ENCODE measurements around the gene KLK6. TPM values are rescaled to one million over a fixed set of nuclear protein-coding genes. Genes with fewer than 3 reads are reported as not detected.
"Not testable (repeated sequence)": the region's sequence is repeated elsewhere in the genome, so short reads cannot be mapped to it uniquely, and the experiment has no call there.

KLK6 gene
- total and polyA plus RNA-seq, 8 donors: not detected

- DNase-seq (no peak), FAIRE-seq (no peak), ATAC-seq (no peak)
- intact Hi-C loops (cut with DNase I): no loop called here
- no peak for TF ChIP-seq CTCF (IDR thresholded peaks at IDR 0.05)
- Histone ChIP-seq H3K4me1 (no peaks in the 10 kb centered on the region), H3K4me3 (no peak overlapping the region), H3K36me3 (no peaks in the 10 kb centered on the region), H3K27me3 (peaks cover 0 to 13% (median 0%) of the 10 kb centered on the region in 4 donors), H3K27ac (no peak overlapping the region), H3K9me3 (no peaks in the 10 kb centered on the region)
- WGBS, 2 donors: 43 to 49% methylated on average over 5 of the region's 5 CpGs
These were observed 28.7 kb upstream of the KLK6 start for GRCh38 chr19:50998061-50998460.

GRCh38 chr19:50994129-50994528 is 24.7 kb upstream of the KLK6 start:
- no peak for TF ChIP-seq CTCF (IDR thresholded peaks at IDR 0.05)
- H3K4me3 ChIP-seq: no peak overlapping the region
- DNase-seq: no peak
- intact Hi-C loops (cut with DNase I): no loop called here
- no peaks in the 10 kb centered on the region for H3K4me1 ChIP-seq
- no peaks in the 10 kb centered on the region for H3K36me3 ChIP-seq
- no peak for ATAC-seq
- WGBS, 2 donors: 58 to 70% methylated on average over 2 of the region's 2 CpGs
- H3K27ac ChIP-seq: no peak overlapping the region
- H3K9me3 ChIP-seq: no peaks in the 10 kb centered on the region
- no peak for FAIRE-seq
- no peaks in the 10 kb centered on the region for H3K27me3 ChIP-seq

- 38 to 52% methylated on average over 2 of the region's 2 CpGs for WGBS, 2 donors
- H3K9me3 ChIP-seq: no peaks in the 10 kb centered on the region
- no peak for FAIRE-seq
- H3K36me3 ChIP-seq: no peaks in the 10 kb centered on the region
- H3K27me3 ChIP-seq: no peaks in the 10 kb centered on the region
- no peaks in the 10 kb centered on the region for H3K4me1 ChIP-seq
- no peak for ATAC-seq
- TF ChIP-seq CTCF (IDR thresholded peaks at IDR 0.05): no peak
- H3K27ac ChIP-seq: no peak overlapping the region
- DNase-seq: no peak
- intact Hi-C loops (cut with DNase I): no loop called here
- H3K4me3 ChIP-seq: no peak overlapping the region
These were observed 23.3 kb upstream of the KLK6 start for GRCh38 chr19:50992666-50993035.

GRCh38 chr19:50984416-50984815 is 15.0 kb upstream of the KLK6 start:
- H3K27ac ChIP-seq; H3K4me1 ChIP-seq; H3K36me3 ChIP-seq; intact Hi-C loops (cut with DNase I); DNase-seq; H3K27me3 ChIP-seq; H3K9me3 ChIP-seq; H3K4me3 ChIP-seq; ATAC-seq; FAIRE-seq: not testable (repeated sequence)
- WGBS, 2 donors: 69 to 78% methylated on average over 14 of the region's 14 CpGs

GRCh38 chr19:50983625-50984292 is 14.4 kb upstream of the KLK6 start, which contains the start of gene KLK7:
KLK7 (minus strand) TSS chr19:50983917; CDS start chr19:50982399, 1,518 bp downstream.
- DNase-seq (no peak), ATAC-seq (no peak), FAIRE-seq (no peak)
- Histone ChIP-seq H3K4me3 (no peak within 1 kb of the TSS), H3K36me3 (no peaks in the 10 kb centered on the region), H3K9me3 (no peaks in the 10 kb centered on the region), H3K27ac (no peak within 1 kb of the TSS), H3K27me3 (no peaks in the 10 kb centered on the region), H3K4me1 (no peaks in the 10 kb centered on the region)
- no peak for TF ChIP-seq CTCF (IDR thresholded peaks at IDR 0.05)
- 15 to 19% methylated on average over 28 of the region's 28 CpGs for WGBS, 2 donors
- intact Hi-C loops (cut with DNase I): no loop called here
